HG03558 (cell line): ENCODE measurements around the gene FTCDNL1.

Source experiments
- ATAC-seq: cut with Tn5 transposase; IDR thresholded peaks from one replicate; pipeline ENCODE4 v1.9.1; 2021; ENCODE audit warnings: moderate number of reproducible peaks; ENCODE audit not compliant: unreplicated experiment; ENCODE audit errors: extremely low read depth

Gene FTCDNL1

GRCh38 chr2:199797431-199798403 is 53.3 kb downstream of the FTCDNL1 start:
- no peak for ATAC-seq

- no peak for ATAC-seq
These were observed 58.6 kb downstream of the FTCDNL1 start for GRCh38 chr2:199792381-199792780.

GRCh38 chr2:199791326-199791725 is 59.7 kb downstream of the FTCDNL1 start:
- ATAC-seq = no peak

GRCh38 chr2:199784512-199784911 is 66.5 kb downstream of the FTCDNL1 start:
- ATAC-seq = no peak

GRCh38 chr2:199779589-199779988 is 71.4 kb downstream of the FTCDNL1 start:
- ATAC-seq = no peak

GRCh38 chr2:199778655-199779054 is 72.3 kb downstream of the FTCDNL1 start:
- ATAC-seq = no peak

- no peak for ATAC-seq
These were observed 73.1 kb downstream of the FTCDNL1 start for GRCh38 chr2:199777916-199778315.

GRCh38 chr2:199777315-199777714 is 73.7 kb downstream of the FTCDNL1 start:
- no peak for ATAC-seq

- ATAC-seq = no peak
These were observed 75.7 kb downstream of the FTCDNL1 start for GRCh38 chr2:199775267-199775666.

GRCh38 chr2:199772035-199772976 is 78.7 kb downstream of the FTCDNL1 start:
- ATAC-seq = no peak

- no peak for ATAC-seq
These were observed 80.3 kb downstream of the FTCDNL1 start for GRCh38 chr2:199770716-199771115.

- ATAC-seq = no peak
These were observed 85.3 kb downstream of the FTCDNL1 start for GRCh38 chr2:199765646-199766045.

- ATAC-seq = no peak
These were observed 86.7 kb downstream of the FTCDNL1 start for GRCh38 chr2:199764273-199764800.

- ATAC-seq = no peak
These were observed 88.0 kb downstream of the FTCDNL1 start for GRCh38 chr2:199762963-199763362.

- ATAC-seq = no peak
These were observed 90.4 kb downstream of the FTCDNL1 start for GRCh38 chr2:199760574-199760973.

- no peak for ATAC-seq
These were observed 93.6 kb downstream of the FTCDNL1 start for GRCh38 chr2:199757233-199757870.

- no peak for ATAC-seq
These were observed 94.2 kb downstream of the FTCDNL1 start for GRCh38 chr2:199756743-199757142.

- no peak for ATAC-seq
These were observed 94.8 kb downstream of the FTCDNL1 start for GRCh38 chr2:199756211-199756610.

- ATAC-seq = no peak
These were observed 96.2 kb downstream of the FTCDNL1 start for GRCh38 chr2:199754766-199755165.

- no peak for ATAC-seq
These were observed 99.4 kb downstream of the FTCDNL1 start for GRCh38 chr2:199751492-199752120.
